Right cardiac atrium (tissue), 5 donors: ENCODE results near the gene FRG2. TPM values are rescaled to one million over a fixed set of nuclear protein-coding genes. Genes with fewer than 3 reads are reported as not detected.
"Not testable (repeated sequence)": the region's sequence is repeated elsewhere in the genome, so short reads cannot be mapped to it uniquely, and the experiment has no call there.

Experiments
- ATAC-seq, 2 donors: fragments of 200-7000 bp; cut with Tn5 transposase; one replicate each; pipeline versions ENCODE4 v1.8.0 to v1.9.1; 2020; ENCODE audit warnings: moderate library complexity in 2 of 2, mild to moderate bottlenecking in 1 of 2
- DNase-seq, 3 donors: peaks; one replicate each; pipeline ENCODE4 v3.0.0-alpha.2; 2020
- H3K27ac ChIP-seq: one replicate; pipeline ENCODE4 v1.5.1; 2013; ENCODE audit warnings: mild to moderate bottlenecking, low read length, control low read depth, moderate library complexity
- H3K27me3 ChIP-seq: one replicate; pipeline ENCODE4 v1.6.1; 2013; ENCODE audit not compliant: control insufficient read depth, insufficient read depth
- H3K4me1 ChIP-seq: one replicate; pipeline ENCODE4 v1.6.1; 2013; ENCODE audit warnings: low read length; ENCODE audit not compliant: control insufficient read depth, insufficient read depth
- H3K4me3 ChIP-seq: one replicate; pipeline ENCODE4 v1.5.1; 2013; ENCODE audit warnings: low read length, control low read depth
- H3K9me3 ChIP-seq: one replicate; pipeline ENCODE4 v1.6.1; 2013; ENCODE audit warnings: low read length; ENCODE audit not compliant: control insufficient read depth
- WGBS: extraction: QIAGEN DNeasy Blood & Tissue Kit; methylation state at CpG from one replicate; pipeline ENCODE4 v1.1.7; 2013; 5-methylcytosine and 5-hydroxymethylcytosine counted together
- intact Hi-C, 4 donors: fragments of 100-400 bp; cut with DNase I; formaldehyde crosslinking; loops; one replicate each; pipeline versions ENCODE4 v1.11.0 to v1.14.0; 2022 to 2023
- polyA plus RNA-seq: library from polyadenylated mRNA; stranded (reverse); fragments of 200-250 nt; gene quantifications from one replicate; pipeline ENCODE4 v1.2.3, GENCODE V29; 2013
- total RNA-seq, 4 donors: library from RNA; stranded (reverse); fragmentation: NEBNext Ultra II Directional; extraction: Animal tissue kit (Norgen Biotek cat#: 25700); gene quantifications; one replicate each; pipeline ENCODE4 v1.2.1, GENCODE V29; 2021
- donor health status: healthy with polysubstance abuse.
- donor health status: DM: no; HTN: yes; CAD: no.
- donor health status: DM: no; HTN: no; CAD: no.
- donor health status: DM: no; HTN: yes; CAD: no; lungs with severe emphysema.
- donor health status: DM: yes; HTN: yes; CAD: no.

FRG2 gene
- total and polyA plus RNA-seq, 5 donors: not detected

DNA sequence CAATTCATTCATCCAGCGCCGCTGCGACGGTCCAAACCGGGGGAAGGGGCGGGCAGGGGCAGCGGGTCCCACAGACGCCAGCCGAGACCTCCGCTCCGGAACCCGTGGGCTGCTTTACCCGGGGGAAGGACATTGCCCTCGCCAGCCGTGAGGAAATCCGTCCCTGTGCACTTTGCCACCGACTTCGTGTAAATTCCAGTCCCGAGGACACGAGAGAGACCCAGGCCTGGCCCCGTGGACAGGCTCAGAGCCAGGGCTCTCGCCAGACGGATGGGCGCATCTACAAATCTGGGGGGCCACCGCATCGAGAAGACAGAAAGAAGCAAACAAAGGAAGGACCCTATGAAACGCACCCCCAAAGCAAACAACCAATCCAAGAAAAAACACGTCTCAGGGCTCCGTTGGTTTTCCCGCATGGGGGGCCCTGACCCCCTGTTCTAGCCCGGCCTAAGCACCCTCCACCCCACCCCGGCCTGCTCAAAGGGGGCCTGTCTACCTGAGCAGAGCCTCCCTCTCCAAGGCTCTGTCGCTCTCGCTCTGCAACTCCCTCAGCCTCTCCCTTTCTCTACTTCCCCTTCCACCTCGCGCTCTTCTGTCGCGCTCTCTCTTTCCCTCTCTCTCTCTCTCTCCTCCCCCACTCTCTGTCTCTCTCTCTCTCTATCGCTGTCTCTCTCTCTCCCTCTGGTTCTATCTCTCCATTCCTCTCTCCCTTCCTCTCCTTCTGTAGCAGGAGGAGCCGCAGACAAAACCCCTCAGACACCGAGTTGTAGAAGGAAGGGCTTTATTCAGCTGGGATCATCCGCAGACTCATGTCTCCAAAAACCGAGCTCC, 11.3 kb downstream of the FRG2 start:
- H3K4me3 ChIP-seq: no peak overlapping the region
- 9% methylated on average over 43 of the region's 43 CpGs for WGBS

DNA sequence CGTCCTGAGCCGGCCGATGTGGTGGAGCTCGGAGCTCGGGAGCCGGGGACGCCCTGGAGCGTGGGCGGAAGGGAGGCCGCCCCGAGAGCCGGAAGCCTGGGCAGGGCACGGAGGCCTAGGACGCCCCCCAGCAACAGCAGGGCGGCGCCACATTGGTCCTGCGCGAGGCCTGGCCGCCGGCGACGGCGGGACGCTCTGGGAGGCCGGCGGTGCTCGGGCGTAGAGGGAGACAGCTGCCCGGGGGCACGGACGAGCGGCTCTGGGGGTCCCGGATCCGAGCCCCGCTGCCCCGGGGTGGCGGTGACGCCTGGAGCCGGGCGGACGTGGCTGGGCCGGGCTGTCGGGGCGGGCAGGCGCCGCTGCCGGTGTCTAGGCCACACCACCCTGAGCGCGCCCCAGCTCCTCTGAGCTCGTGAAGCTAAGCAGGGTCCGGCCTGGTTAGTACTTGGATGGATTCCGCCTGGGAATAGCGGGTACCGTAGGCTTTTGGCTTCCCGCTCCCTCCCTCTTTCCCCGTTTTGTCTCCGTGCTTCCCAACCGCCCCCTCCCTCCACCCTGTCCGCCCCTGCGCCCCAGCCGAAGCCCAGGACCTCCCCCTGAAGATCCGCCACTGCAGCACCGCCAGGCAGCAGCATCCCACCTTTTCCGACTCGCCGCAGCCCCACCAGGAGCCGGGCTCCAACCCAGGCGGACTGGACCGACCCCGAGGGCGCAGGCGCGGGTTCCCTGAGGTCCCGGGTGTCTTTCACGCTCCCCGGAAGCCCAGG, 12.1 kb downstream of the FRG2 start:
- ATAC-seq: peak; percentile 47 to 61

More for the DNA sequence above, 11.3 kb downstream of the FRG2 start:
- DNase-seq (peak in 1 of 3 donors; percentile 6), ATAC-seq (no peak)
- Histone ChIP-seq H3K27ac (no peak overlapping the region), H3K4me1 (no peaks in the 10 kb centered on the region), H3K9me3 (no peaks in the 10 kb centered on the region), H3K27me3 (no peaks in the 10 kb centered on the region)
- intact Hi-C loops: no loop called here

DNA sequence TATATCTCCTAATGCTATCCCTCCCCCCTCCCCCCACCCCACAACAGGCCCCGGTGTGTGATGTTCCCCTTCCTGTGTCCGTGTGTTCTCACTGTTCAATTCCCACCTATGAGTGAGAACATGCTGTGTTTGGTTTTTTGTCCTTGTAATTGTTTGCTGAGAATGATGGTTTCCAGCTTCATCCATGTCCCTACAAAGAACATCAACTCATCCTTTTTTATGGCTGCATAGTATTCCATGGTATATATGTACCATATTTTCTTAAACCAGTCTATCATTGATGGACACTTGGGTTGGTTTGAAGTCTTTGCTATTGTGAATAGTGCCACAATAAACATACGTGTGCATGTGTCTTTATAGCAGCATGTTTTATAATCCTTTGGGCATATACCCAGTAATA, 37.1 kb downstream of the FRG2 start:
- DNase-seq: not testable (repeated sequence)

More for the DNA sequence above, 12.1 kb downstream of the FRG2 start:
- H3K27ac ChIP-seq: no peak overlapping the region
- peak; percentile 13 to 59 (median 44) for DNase-seq
- no peaks in the 10 kb centered on the region for H3K27me3 ChIP-seq
- intact Hi-C loops: no loop called here
- no peaks in the 10 kb centered on the region for H3K9me3 ChIP-seq
- no peaks in the 10 kb centered on the region for H3K4me1 ChIP-seq
- WGBS: 7% methylated on average over 76 of the region's 76 CpGs
- H3K4me3 ChIP-seq: peak overlapping the region; percentile 9

DNA sequence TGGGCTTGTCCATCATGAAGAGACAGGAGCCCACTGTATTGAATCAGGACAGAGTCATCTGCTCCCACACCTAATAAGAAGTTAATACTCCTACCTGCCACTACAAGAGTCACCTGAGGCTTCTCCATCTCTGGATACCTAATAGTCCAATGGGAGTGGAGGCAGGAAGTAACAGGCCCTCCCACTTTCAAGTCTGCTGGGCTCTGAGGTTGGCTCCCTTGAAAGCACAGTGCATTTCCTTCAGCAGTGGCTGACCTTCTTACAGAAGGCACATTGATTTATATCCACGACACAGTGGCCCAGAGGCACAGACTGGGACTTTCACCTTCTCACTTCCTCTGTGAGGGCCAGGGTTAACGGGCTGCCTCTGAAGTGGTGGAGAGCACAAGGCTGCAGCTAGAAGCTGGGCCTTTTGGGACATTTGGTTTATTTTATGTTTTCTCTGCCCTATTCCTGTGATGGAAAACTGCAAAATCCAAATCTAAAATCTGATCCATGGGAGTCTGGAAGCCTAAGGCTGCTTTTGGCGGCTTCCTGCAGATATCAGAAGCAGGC, 38.1 kb downstream of the FRG2 start:
- Histone ChIP-seq H3K27me3 (no peaks in the 10 kb centered on the region), H3K27ac (no peak overlapping the region), H3K4me3 (no peak overlapping the region), H3K9me3 (no peaks in the 10 kb centered on the region), H3K4me1 (no peaks in the 10 kb centered on the region)
- 53% methylated on average over 3 of the region's 3 CpGs for WGBS
- ATAC-seq (no peak), DNase-seq (no peak)
- intact Hi-C loops: no loop called here

More for the DNA sequence above, 37.1 kb downstream of the FRG2 start:
- 95% methylated on average over 3 of the region's 3 CpGs for WGBS
- H3K4me1 ChIP-seq, ATAC-seq, H3K27ac ChIP-seq, H3K27me3 ChIP-seq, H3K4me3 ChIP-seq, H3K9me3 ChIP-seq, intact Hi-C loops: not testable (repeated sequence)

- H3K27me3 ChIP-seq, intact Hi-C loops, ATAC-seq, H3K4me1 ChIP-seq, H3K9me3 ChIP-seq, H3K27ac ChIP-seq, H3K4me3 ChIP-seq, DNase-seq: not testable (repeated sequence)
- WGBS: 66% methylated on average over 4 of the region's 4 CpGs
These were observed 41.3 kb downstream of the FRG2 start for GRCh38 chr4:189985651-189986243.

- H3K4me3 ChIP-seq, ATAC-seq, DNase-seq, H3K27me3 ChIP-seq, H3K9me3 ChIP-seq, H3K4me1 ChIP-seq, intact Hi-C loops, H3K27ac ChIP-seq: not testable (repeated sequence)
- WGBS: 76% methylated on average over 23 of the region's 31 CpGs
These were observed 42.4 kb downstream of the FRG2 start for GRCh38 chr4:189984661-189985060.

GRCh38 chr4:189983916-189984526, 43.0 kb downstream of the FRG2 start:
- H3K9me3 ChIP-seq, ATAC-seq, DNase-seq, H3K27ac ChIP-seq, H3K4me3 ChIP-seq, intact Hi-C loops, H3K27me3 ChIP-seq, H3K4me1 ChIP-seq: not testable (repeated sequence)
- WGBS: 89% methylated on average over 39 of the region's 41 CpGs

DNA sequence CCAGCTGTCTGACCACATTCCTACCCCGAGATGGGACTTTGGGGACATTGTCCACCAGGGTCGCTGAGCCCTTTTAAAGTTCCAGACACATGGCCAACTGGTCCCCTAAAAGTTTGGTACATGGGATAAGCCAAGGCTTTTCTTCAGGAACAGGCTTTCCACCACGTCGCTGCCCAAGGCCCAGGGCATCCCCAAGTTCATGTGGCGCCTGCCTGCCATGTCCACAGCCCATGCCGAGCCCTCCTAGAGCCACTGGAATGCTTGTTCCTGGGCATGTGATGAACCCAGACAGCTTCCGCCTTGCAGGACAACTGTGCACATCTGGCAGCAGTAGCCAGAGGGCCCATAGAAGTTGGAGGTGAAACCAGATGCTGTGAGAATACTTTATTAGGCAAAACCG, 45.1 kb downstream of the FRG2 start:
- intact Hi-C loops: no loop called here
- 91% methylated on average over 8 of the region's 8 CpGs for WGBS
- H3K27ac ChIP-seq: no peak overlapping the region
- H3K4me1 ChIP-seq: no peaks in the 10 kb centered on the region
- H3K4me3 ChIP-seq: no peak overlapping the region
- ATAC-seq: no peak
- H3K9me3 ChIP-seq: no peaks in the 10 kb centered on the region
- H3K27me3 ChIP-seq: no peaks in the 10 kb centered on the region
- no peak for DNase-seq

- ATAC-seq, intact Hi-C loops, H3K4me1 ChIP-seq, H3K27me3 ChIP-seq, H3K27ac ChIP-seq, DNase-seq, H3K9me3 ChIP-seq, H3K4me3 ChIP-seq: not testable (repeated sequence)
- WGBS: 47% methylated on average over 2 of the region's 2 CpGs
These were observed 46.8 kb downstream of the FRG2 start for GRCh38 chr4:189980292-189980691.

GRCh38 chr4:189979196-189980047, 47.6 kb downstream of the FRG2 start:
- Histone ChIP-seq H3K27me3 (no peaks in the 10 kb centered on the region), H3K4me3 (no peak overlapping the region), H3K4me1 (no peaks in the 10 kb centered on the region), H3K9me3 (no peaks in the 10 kb centered on the region), H3K27ac (no peak overlapping the region)
- WGBS: 49% methylated on average over 10 of the region's 10 CpGs
- DNase-seq: no peak
- no peak for ATAC-seq
- intact Hi-C loops: no loop called here
